ENCODE data around the gene QKI.

Gene QKI

DNA sequence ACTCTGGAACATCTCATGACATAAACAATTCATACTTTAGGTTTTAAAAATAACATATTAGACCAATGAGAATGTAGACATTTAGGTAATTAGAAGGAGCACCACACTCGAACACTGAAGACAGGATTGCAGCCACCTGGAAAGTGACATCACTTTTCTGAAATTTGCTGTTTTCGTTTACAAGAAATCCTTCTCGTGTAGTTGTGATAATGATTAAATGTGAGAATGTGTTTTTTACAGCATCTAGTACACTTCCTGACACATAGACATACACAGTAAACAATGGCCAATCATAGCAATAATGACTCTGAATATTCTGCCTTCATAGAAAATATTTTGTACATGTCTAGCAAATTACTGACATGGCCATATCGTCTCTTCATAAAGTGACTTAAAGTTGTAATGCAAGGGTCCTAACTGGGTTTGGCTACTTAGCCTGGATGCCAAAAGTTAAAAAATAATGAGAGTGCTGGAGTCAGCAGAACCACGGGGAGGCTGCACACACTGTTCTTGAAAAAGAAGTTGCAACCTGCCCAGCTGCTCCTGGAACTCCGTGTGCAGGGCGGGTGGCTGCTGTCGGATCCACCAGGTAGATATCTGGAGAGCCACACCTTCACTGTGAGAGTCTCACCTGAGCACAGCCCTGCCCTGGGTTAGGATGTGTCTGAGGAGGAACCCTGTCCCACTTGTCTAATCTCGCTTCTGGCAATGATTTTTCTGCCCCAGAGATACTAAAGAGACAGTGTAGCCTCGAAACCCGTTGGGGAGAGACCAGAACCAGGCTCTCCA lies 212.9 kb downstream of the QKI start:
- DNase-seq = no peak

All from CD4-positive, alpha-beta T cell treated with Interleukin-12 subunit alpha and Interleukin-12 subunit beta, for 1 hour (primary cell).